Loucy (cell line): Measurements from ENCODE around the gene SF3B3.
"Not testable (repeated sequence)": the region's sequence is repeated elsewhere in the genome, so short reads cannot be mapped to it uniquely, and the experiment has no call there.

ENCODE experiments used
- H2AFZ ChIP-seq: fragments of 200-600 bp; sonication (generic); 2 replicates; pipeline ENCODE4 v1.6.0; 2016; ENCODE audit warnings: antibody characterized with exemption, mild to moderate bottlenecking, low read length, moderate library complexity
- H3F3A ChIP-seq: fragments of 200-600 bp; 2 replicates; pipeline ENCODE4 v1.6.0; 2016; ENCODE audit warnings: antibody characterized with exemption, low read depth, mild to moderate bottlenecking
- H3K27me3 ChIP-seq: fragments of 200-600 bp; sonication (generic); 2 replicates; pipeline ENCODE4 v1.6.1; 2014; ENCODE audit warnings: low read length, mild to moderate bottlenecking; ENCODE audit not compliant: insufficient read depth, poor library complexity, severe bottlenecking
- H3K36me3 ChIP-seq: fragments of 200-600 bp; sonication (generic); 2 replicates; pipeline ENCODE4 v1.6.1; 2016; ENCODE audit warnings: low read length; ENCODE audit not compliant: insufficient read depth
- H3K4me1 ChIP-seq: fragments of 200-600 bp; sonication (generic); 2 replicates; pipeline ENCODE4 v1.5.1; 2014; ENCODE audit warnings: low read length, mild to moderate bottlenecking; ENCODE audit not compliant: insufficient read depth, poor library complexity, severe bottlenecking
- H3K4me2 ChIP-seq: fragments of 200-600 bp; sonication (generic); 2 replicates; pipeline ENCODE4 v1.6.0; 2014; ENCODE audit warnings: antibody characterized with exemption, low read length, low read depth, mild to moderate bottlenecking; ENCODE audit not compliant: poor library complexity, severe bottlenecking
- H3K4me3 ChIP-seq: fragments of 200-600 bp; sonication (generic); 2 replicates; pipeline ENCODE4 v1.5.1; 2014; ENCODE audit warnings: low read length, mild to moderate bottlenecking, mixed read lengths; ENCODE audit not compliant: poor library complexity, severe bottlenecking
- H3K79me2 ChIP-seq: fragments of 200-600 bp; sonication (generic); 2 replicates; pipeline ENCODE4 v1.6.1; 2014; ENCODE audit warnings: low read length; ENCODE audit not compliant: insufficient read depth
- H3K9ac ChIP-seq: fragments of 200-600 bp; sonication (generic); 2 replicates; pipeline ENCODE4 v1.6.0; 2014; ENCODE audit warnings: mild to moderate bottlenecking, low read depth, low read length, moderate library complexity; ENCODE audit not compliant: poor library complexity, severe bottlenecking
- H3K9me2 ChIP-seq: fragments of 200-600 bp; sonication (generic); replicated peaks from 2 replicates; pipeline ENCODE4 v1.6.1; 2016; ENCODE audit warnings: low read depth, low read length, mixed read lengths
- H3K9me3 ChIP-seq: fragments of 200-600 bp; sonication (generic); 2 replicates; pipeline ENCODE4 v1.6.1; 2014; ENCODE audit warnings: mild to moderate bottlenecking, antibody characterized with exemption, low read length, low read depth; ENCODE audit not compliant: insufficient read depth
- H4K20me1 ChIP-seq: fragments of 200-600 bp; sonication (generic); 2 replicates; pipeline ENCODE4 v1.6.0; 2014; ENCODE audit warnings: antibody characterized with exemption, low read length, mild to moderate bottlenecking; ENCODE audit not compliant: insufficient read depth, poor library complexity, severe bottlenecking
- CTCF ChIP-seq: fragments of 200-600 bp; sonication (generic); conservative IDR thresholded peaks from 2 replicates; pipeline ENCODE4 v1.5.1; 2014; ENCODE audit warnings: mild to moderate bottlenecking, antibody characterized with exemption, low read length
- EZH2phosphoT487 ChIP-seq: fragments of 200-600 bp; IDR thresholded peaks from 2 replicates; pipeline ENCODE4 v1.6.1; 2018; ENCODE audit warnings: antibody characterized with exemption, mild to moderate bottlenecking, moderate library complexity, borderline replicate concordance

The SF3B3 gene

GRCh38 chr16:70526403-70526802 is 2.8 kb downstream of the SF3B3 start:
- H4K20me1 ChIP-seq, result peaks cover 82% of the 10 kb centered on the region

GRCh38 chr16:70527315-70527996 is 3.8 kb downstream of the SF3B3 start:
- H3K4me1 ChIP-seq, result peaks cover 39% of the 10 kb centered on the region
- H3K4me3 ChIP-seq, result peak overlapping the region; percentile 99

More at GRCh38 chr16:70526403-70526802, 2.8 kb downstream of the SF3B3 start:
- Histone ChIP-seq H3F3A (no peaks in the 10 kb centered on the region; the same call in 1 of the 2 replicates), H3K4me2 (peak overlapping the region; percentile 99), H3K4me1 (peaks cover 46% of the 10 kb centered on the region), H3K79me2 (peaks cover 94% of the 10 kb centered on the region), H2AFZ (no peak overlapping the region), H3K9me3 (no peaks in the 10 kb centered on the region), H3K27me3 (peaks cover 9% of the 10 kb centered on the region), H3K36me3 (peaks cover 38% of the 10 kb centered on the region), H3K4me3 (peak overlapping the region; percentile 99), H3K9me2 (no peaks in the 10 kb centered on the region), H3K9ac (peak overlapping the region; percentile 99)
- TF ChIP-seq CTCF (no peak), EZH2phosphoT487 (no peak)

GRCh38 chr16:70529051-70529777 is 5.6 kb downstream of the SF3B3 start:
- H3K9me2 ChIP-seq, result no peaks in the 10 kb centered on the region
- H3K79me2 ChIP-seq, result peaks cover 100% of the 10 kb centered on the region
- H3K27me3 ChIP-seq, result peaks cover 2% of the 10 kb centered on the region
- H3F3A ChIP-seq, result no peaks in the 10 kb centered on the region
- peaks cover 89% of the 10 kb centered on the region for H4K20me1 ChIP-seq
- peaks cover 63% of the 10 kb centered on the region for H3K36me3 ChIP-seq
- no peak overlapping the region for H2AFZ ChIP-seq
- H3K4me2 ChIP-seq, result peak overlapping the region; percentile 99
- H3K4me1 ChIP-seq, result peaks cover 40% of the 10 kb centered on the region
- peak; percentile 70 for TF ChIP-seq CTCF
- TF ChIP-seq EZH2phosphoT487, result no peak
- H3K9me3 ChIP-seq, result no peaks in the 10 kb centered on the region
- H3K9ac ChIP-seq, result peak overlapping the region; percentile 35
- peak overlapping the region; percentile 99 for H3K4me3 ChIP-seq

More at GRCh38 chr16:70527315-70527996, 3.8 kb downstream of the SF3B3 start:
- H3K9me2 ChIP-seq, result no peaks in the 10 kb centered on the region
- no peaks in the 10 kb centered on the region for H3K9me3 ChIP-seq
- H4K20me1 ChIP-seq, result peaks cover 82% of the 10 kb centered on the region
- H3K9ac ChIP-seq, result peak overlapping the region; percentile 99
- peaks cover 9% of the 10 kb centered on the region for H3K27me3 ChIP-seq
- H3K36me3 ChIP-seq, result peaks cover 47% of the 10 kb centered on the region
- no peak for TF ChIP-seq CTCF
- TF ChIP-seq EZH2phosphoT487, result no peak
- H3K4me2 ChIP-seq, result peak overlapping the region; percentile 99
- peaks cover 96% of the 10 kb centered on the region for H3K79me2 ChIP-seq
- H3F3A ChIP-seq, result no peaks in the 10 kb centered on the region
- no peak overlapping the region for H2AFZ ChIP-seq

- peak overlapping the region; percentile 99 for H3K4me2 ChIP-seq
- H3K9me3 ChIP-seq, H3K27me3 ChIP-seq, H3F3A ChIP-seq, H3K9me2 ChIP-seq, H2AFZ ChIP-seq: not testable (repeated sequence)
- H3K79me2 ChIP-seq, result peaks cover 100% of the 10 kb centered on the region
- peak overlapping the region; percentile 35 for H3K9ac ChIP-seq
- peaks cover 68% of the 10 kb centered on the region for H3K36me3 ChIP-seq
- H4K20me1 ChIP-seq, result peaks cover 92% of the 10 kb centered on the region
- peaks cover 40% of the 10 kb centered on the region for H3K4me1 ChIP-seq
- peak overlapping the region; percentile 99 for H3K4me3 ChIP-seq
These were observed 6.3 kb downstream of the SF3B3 start for GRCh38 chr16:70529954-70530353.
